K562 (cell line): ENCODE measurements around the gene HGD. TPM values are rescaled to one million over a fixed set of nuclear protein-coding genes. Genes with fewer than 3 reads are reported as not detected.
A peak's percentile ranks its signal among the peaks of the same experiment; 100 is the strongest.

Experiments
- ATAC-seq: fragments of 200-7000 bp; cut with Tn5 transposase; 3 replicates; pipeline ENCODE4 v1.9.1; 2020; ENCODE audit warnings: moderate library complexity
- BruUV-seq: library from RNA; stranded (reverse); fragments of 400-500 nt; replicated peaks from 2 replicates; lab custom pipeline; 2021; lab: Mats Ljungman, UMichigan
- CTCF ChIA-PET: fragments of 300-600 bp; formaldehyde crosslinking; extraction: SDS; loops from one replicate; lab custom pipeline; 2021; ENCODE audit warnings: low intra/inter-chr PET ratio; lab: Yijun Ruan, JAX
- POLR2A ChIA-PET: fragments of 300-600, 350-650 bp; sonication (Branson Sonifier 250); formaldehyde crosslinking; extraction: SDS; loops from one replicate; lab custom pipeline; 2021; ENCODE audit warnings: antibody characterized with exemption, inconsistent platforms; lab: Yijun Ruan, JAX
- DNase-seq, 4 experiments: peaks; one replicate each; pipeline versions ENCODE4 v3.0.0 to v3.0.0-alpha.2; 2011 to 2018; ENCODE audit warnings: low spot score in 3 of 4, mixed read lengths in 3 of 4; ENCODE audit errors: extremely low read depth in 1 of 4
- FAIRE-seq: peaks from 2 replicates; lab custom pipeline; 2011; peaks lifted over from hg19 to GRCh38; lab: Jason Lieb, UNC
- H2AFZ ChIP-seq: 2 replicates; pipeline ENCODE4 v1.6.0; 2011; ENCODE audit warnings: low read depth, low read length, control low read depth, inconsistent platforms
- H3K27ac ChIP-seq: fragments of 200-600 bp; 3 replicates; pipeline ENCODE4 v1.8.0; 2011; ENCODE audit warnings: low read depth, mild to moderate bottlenecking, control low read depth, inconsistent platforms, low read length, moderate library complexity, mixed read lengths; ENCODE audit errors: extremely low read depth
- H3K27me3 ChIP-seq, 2 experiments: fragments of 300-600 bp in 1 of 2; 2 replicates in 1 of 2; 3 replicates in 1 of 2; pipeline versions ENCODE4 v1.6.0 to v1.8.0; 2011; ENCODE audit warnings: inconsistent platforms in 2 of 2, low read length in 2 of 2, mild to moderate bottlenecking in 1 of 2, mixed read lengths in 1 of 2, moderate library complexity in 1 of 2; ENCODE audit not compliant: control insufficient read depth in 2 of 2, insufficient read depth in 2 of 2
- H3K36me3 ChIP-seq: fragments of 300-600 bp; 3 replicates; pipeline ENCODE4 v1.8.0; 2011; ENCODE audit warnings: mild to moderate bottlenecking, low read length, inconsistent platforms; ENCODE audit not compliant: control insufficient read depth, insufficient read depth
- H3K4me1 ChIP-seq, 2 experiments: fragments of 200-600 bp in 1 of 2; replicated peaks in 1 of 2; 2 replicates in 1 of 2; 3 replicates in 1 of 2; pipeline versions ENCODE4 v1.5.1 to v1.8.0; 2011; ENCODE audit warnings: inconsistent platforms in 2 of 2, low read length in 2 of 2, mild to moderate bottlenecking in 1 of 2, mixed read lengths in 1 of 2, moderate library complexity in 1 of 2; ENCODE audit not compliant: control insufficient read depth in 2 of 2, insufficient read depth in 2 of 2
- H3K4me2 ChIP-seq: 2 replicates; pipeline ENCODE4 v1.6.1; 2011; ENCODE audit warnings: low read length, control low read depth, inconsistent platforms, mixed read lengths; ENCODE audit not compliant: insufficient read depth
- H3K4me3 ChIP-seq: fragments of 200-600 bp; sonication (generic), shearing (Covaris generic); 2 replicates; pipeline ENCODE4 v1.5.1; 2016; ENCODE audit warnings: control low read depth, inconsistent platforms
- H3K79me2 ChIP-seq: fragments of 200-600 bp; 3 replicates; pipeline ENCODE4 v1.8.0; 2011; ENCODE audit warnings: low read length, inconsistent platforms; ENCODE audit not compliant: control insufficient read depth, insufficient read depth
- H3K9ac ChIP-seq, 2 experiments: 2 replicates each; pipeline versions ENCODE4 v1.6.0 to v1.6.1; 2011; ENCODE audit warnings: low read depth in 2 of 2, low read length in 2 of 2, control low read depth in 1 of 2, inconsistent platforms in 1 of 2, mild to moderate bottlenecking in 1 of 2, mixed read lengths in 1 of 2; ENCODE audit not compliant: insufficient read depth in 1 of 2
- H3K9me1 ChIP-seq: one replicate; pipeline ENCODE4 v1.6.0; 2011; ENCODE audit warnings: inconsistent platforms, mild to moderate bottlenecking, low read length, moderate library complexity; ENCODE audit not compliant: control insufficient read depth, insufficient read depth
- H3K9me3 ChIP-seq: replicated peaks from 2 replicates; pipeline ENCODE4 v1.5.1; 2011; ENCODE audit warnings: low read depth, low read length, inconsistent platforms; ENCODE audit not compliant: control insufficient read depth, insufficient read depth
- H4K20me1 ChIP-seq: replicated peaks from 2 replicates; pipeline ENCODE4 v1.6.1; 2011; ENCODE audit warnings: low read length, inconsistent platforms, mixed read lengths; ENCODE audit not compliant: control insufficient read depth, insufficient read depth
- KDM1A ChIP-seq, 2 experiments: fragments of 450-650 bp; IDR thresholded peaks; 2 replicates each; pipeline ENCODE4 v1.6.1; 2016; ENCODE audit warnings: mild to moderate bottlenecking in 2 of 2
- KHSRP ChIP-seq: fragments of 450-650 bp; IDR thresholded peaks from 2 replicates; pipeline ENCODE4 v1.6.1; 2017
- KLF1 ChIP-seq: fragments of 450-650 bp; IDR thresholded peaks from 2 replicates; pipeline ENCODE4 v1.6.1; 2016; ENCODE audit warnings: missing genetic modification characterization, missing compliant biosample characterization
- PHF21A ChIP-seq: fragments of 450-650 bp; IDR thresholded peaks from 2 replicates; pipeline ENCODE4 v1.6.1; 2017; ENCODE audit warnings: low read depth, borderline replicate concordance
- PYGO2 ChIP-seq: fragments of 450-650 bp; IDR thresholded peaks from 2 replicates; pipeline ENCODE4 v1.6.1; 2016; ENCODE audit warnings: mild to moderate bottlenecking, missing genetic modification characterization, moderate library complexity, missing compliant biosample characterization
- SMARCB1 ChIP-seq: IDR thresholded peaks from 2 replicates; pipeline ENCODE4 v1.6.1; 2011; ENCODE audit warnings: improper control_type of control experiment, low read depth; ENCODE audit not compliant: insufficient read length
- ZNF57 ChIP-seq: fragments of 450-650 bp; formaldehyde crosslinking; IDR thresholded peaks from 2 replicates; pipeline ENCODE4 v1.4.0; 2020; ENCODE audit warnings: mild to moderate bottlenecking, moderate library complexity
- ZNF586 ChIP-seq: fragments of 450-650 bp; formaldehyde crosslinking; conservative IDR thresholded peaks from 2 replicates; pipeline ENCODE4 v1.4.0; 2020; ENCODE audit warnings: mild to moderate bottlenecking, moderate library complexity
- in situ Hi-C: fragments of 300-500 bp; cut with MboI; formaldehyde crosslinking; loops from 4 replicates; pipeline ENCODE4 v1.15.0; 2018; ENCODE audit warnings: inconsistent platforms, mixed read lengths
- intact Hi-C: fragments of 100-400 bp; cut with micrococcal nuclease; formaldehyde crosslinking; loops from 2 replicates; pipeline ENCODE4 v1.14.2; 2022
- polyA plus RNA-seq, 8 experiments: library from polyadenylated mRNA; depleted of rRNA in 4 of 8; stranded (reverse) in 5 of 8; unstranded in 3 of 8; fragments of >200 nt; fragmentation: Nextera tagmentation in 2 of 8; fragmentation: Illumina TruSeq in 1 of 8; extraction: Ambion mirVana in 2 of 8; extraction: Trizol in 1 of 8; gene quantifications; 2 replicates each; pipeline versions ENCODE4 v1.2.1 to v1.2.3, GENCODE V29; 2011 to 2014; ENCODE audit warnings: inconsistent platforms in 1 of 8, missing spikeins in 1 of 8
- total RNA-seq, 7 experiments: library from RNA; depleted of rRNA in 6 of 7; stranded (reverse); fragments of >200 nt in 6 of 7; fragmentation: Illumina TruSeq in 2 of 7; extraction: Trizol in 2 of 7; gene quantifications; 2 replicates each; pipeline versions ENCODE4 v1.2.1 to v1.2.3, GENCODE V29; 2011 to 2021; ENCODE audit warnings: low replicate concordance in 1 of 7
- TF ChIP-seq, protein P1 (sequence below): sonication (generic); formaldehyde crosslinking; IDR thresholded peaks from 2 replicates; pipeline ENCODE4 v1.8.0; 2022; ENCODE audit warnings: mild to moderate bottlenecking, missing genetic modification reagents
- TF ChIP-seq, protein P2 (sequence below): fragments of 450-650 bp; formaldehyde crosslinking; conservative IDR thresholded peaks from 2 replicates; pipeline ENCODE4 v1.4.0; 2022; ENCODE audit warnings: mild to moderate bottlenecking, missing genetic modification characterization

HGD gene
- total and polyA plus RNA-seq, 9 of the 15 experiments (the other 6 are each of a cell fraction or from before 2014, with no cell fraction given) = 0.08 to 0.25 (median 0.17) TPM; not detected in 4

DNA sequence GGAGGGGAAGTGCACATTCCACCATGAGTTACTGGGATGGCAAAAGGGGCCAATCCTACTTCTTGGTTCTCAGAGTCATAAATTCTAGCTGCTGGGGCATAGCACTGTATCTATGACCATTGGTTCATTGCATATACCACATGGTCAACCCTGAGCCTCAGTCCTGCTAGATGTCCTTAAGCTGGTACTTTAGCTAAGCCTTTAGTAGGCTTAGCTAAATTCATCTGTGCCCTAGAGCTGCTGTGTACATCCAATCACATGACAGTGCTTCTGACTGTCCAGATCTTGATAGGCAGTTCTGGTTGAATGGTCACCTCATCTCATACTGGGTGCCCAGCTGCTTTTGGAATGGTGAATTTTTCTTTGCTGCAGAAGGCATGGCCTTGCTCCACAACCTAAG is 77.7 kb downstream of the HGD start:
- TF ChIP-seq KHSRP = no peak
- TF ChIP-seq, protein P1, sequence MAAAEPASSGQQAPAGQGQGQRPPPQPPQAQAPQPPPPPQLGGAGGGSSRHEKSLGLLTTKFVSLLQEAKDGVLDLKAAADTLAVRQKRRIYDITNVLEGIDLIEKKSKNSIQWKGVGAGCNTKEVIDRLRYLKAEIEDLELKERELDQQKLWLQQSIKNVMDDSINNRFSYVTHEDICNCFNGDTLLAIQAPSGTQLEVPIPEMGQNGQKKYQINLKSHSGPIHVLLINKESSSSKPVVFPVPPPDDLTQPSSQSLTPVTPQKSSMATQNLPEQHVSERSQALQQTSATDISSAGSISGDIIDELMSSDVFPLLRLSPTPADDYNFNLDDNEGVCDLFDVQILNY (CRISPR knock-in tag) = no peak
- no peak for TF ChIP-seq PYGO2 (tag)
- no peak for TF ChIP-seq KDM1A (IDR thresholded peaks at IDR 0.05)
- TF ChIP-seq ZNF586 (CRISPR knock-in tag) = no peak
- no peak for TF ChIP-seq ZNF57
- no peak for TF ChIP-seq PHF21A
- TF ChIP-seq, protein P2, sequence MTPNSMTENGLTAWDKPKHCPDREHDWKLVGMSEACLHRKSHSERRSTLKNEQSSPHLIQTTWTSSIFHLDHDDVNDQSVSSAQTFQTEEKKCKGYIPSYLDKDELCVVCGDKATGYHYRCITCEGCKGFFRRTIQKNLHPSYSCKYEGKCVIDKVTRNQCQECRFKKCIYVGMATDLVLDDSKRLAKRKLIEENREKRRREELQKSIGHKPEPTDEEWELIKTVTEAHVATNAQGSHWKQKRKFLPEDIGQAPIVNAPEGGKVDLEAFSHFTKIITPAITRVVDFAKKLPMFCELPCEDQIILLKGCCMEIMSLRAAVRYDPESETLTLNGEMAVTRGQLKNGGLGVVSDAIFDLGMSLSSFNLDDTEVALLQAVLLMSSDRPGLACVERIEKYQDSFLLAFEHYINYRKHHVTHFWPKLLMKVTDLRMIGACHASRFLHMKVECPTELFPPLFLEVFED (CRISPR knock-in tag) = no peak
- TF ChIP-seq KLF1 (tag) = no peak
- no peak for TF ChIP-seq SMARCB1
- no TSS peak for BruUV-seq
- in situ Hi-C loops (no loop called here), intact Hi-C loops (no loop called here)
- Histone ChIP-seq H3K9me1 (no peaks in the 10 kb centered on the region), H3K79me2 (peaks cover 5% of the 10 kb centered on the region; the same call in 1 of the 3 replicates), H2AFZ (no peak overlapping the region), H4K20me1 (no peaks in the 10 kb centered on the region), H3K27ac (no peak overlapping the region), H3K9me3 (no peaks in the 10 kb centered on the region), H3K27me3 (no peaks in the 10 kb centered on the region), H3K4me3 (no peak overlapping the region), H3K9ac (no peak overlapping the region), H3K4me2 (no peak overlapping the region), H3K36me3 (peaks cover 32% of the 10 kb centered on the region), H3K4me1 (no peaks in the 10 kb centered on the region; a peak in 1 of 5 replicates)
- POLR2A ChIA-PET = interaction anchor here (1.5 kb wide), 1 partner anchor 18 kb away, joined by 7 read pairs; no protein-coding TSS in a partner anchor
- CTCF ChIA-PET = no interaction called here
- no peak for DNase-seq
- peak; percentile 33; the same call in 1 of the 3 replicates for ATAC-seq
- no peak for FAIRE-seq
